ENCODE results near the gene USP36.
"Not testable (repeated sequence)": the region's sequence is repeated elsewhere in the genome, so short reads cannot be mapped to it uniquely, and the experiment has no call there.

USP36 gene

GRCh38 chr17:78785011-78785662 lies 55.5 kb downstream of the USP36 start:
- H3K4me3 Mint-ChIP-seq, result no peak overlapping the region
- H3K27ac Mint-ChIP-seq, result no peak overlapping the region
- H3K4me1 Mint-ChIP-seq, result peaks cover 19% of the 10 kb centered on the region

GRCh38 chr17:78784352-78784751 lies 56.3 kb downstream of the USP36 start:
- H3K27ac Mint-ChIP-seq, result peak overlapping the region; percentile 89
- H3K4me3 Mint-ChIP-seq, result peak overlapping the region; percentile 44
- peaks cover 27% of the 10 kb centered on the region for H3K4me1 Mint-ChIP-seq

More at GRCh38 chr17:78785011-78785662, 55.5 kb downstream of the USP36 start:
- Mint-ChIP-seq H3K9me3 (no peaks in the 10 kb centered on the region), H3K27me3 (no peaks in the 10 kb centered on the region), H3K36me3 (peaks cover 12% of the 10 kb centered on the region)
- no peak for ATAC-seq

GRCh38 chr17:78783711-78784324 lies 56.8 kb downstream of the USP36 start:
- ATAC-seq, result no peak
- H3K27ac Mint-ChIP-seq, result peak overlapping the region; percentile 89
- H3K4me3 Mint-ChIP-seq, result peak overlapping the region; percentile 44

More at GRCh38 chr17:78784352-78784751, 56.3 kb downstream of the USP36 start:
- no peaks in the 10 kb centered on the region for H3K27me3 Mint-ChIP-seq
- H3K36me3 Mint-ChIP-seq, result peaks cover 20% of the 10 kb centered on the region
- no peak for ATAC-seq
- H3K9me3 Mint-ChIP-seq, result no peaks in the 10 kb centered on the region

GRCh38 chr17:78781893-78782304 lies 58.7 kb downstream of the USP36 start, which contains the start of gene CYTH1:
CYTH1 (minus strand) TSS chr17:78782273; CDS start chr17:78782223, 50 bp downstream.
- H3K27me3 Mint-ChIP-seq, result no peaks in the 10 kb centered on the region
- no peaks in the 10 kb centered on the region for H3K9me3 Mint-ChIP-seq
- peaks cover 13% of the 10 kb centered on the region for H3K36me3 Mint-ChIP-seq
- ATAC-seq, result no peak
- H3K4me3 Mint-ChIP-seq, result peak within 1 kb of the TSS; percentile 82
- peaks cover 44% of the 10 kb centered on the region for H3K4me1 Mint-ChIP-seq
- H3K27ac Mint-ChIP-seq, result peak within 1 kb of the TSS; percentile 89

More at GRCh38 chr17:78783711-78784324, 56.8 kb downstream of the USP36 start:
- peaks cover 25% of the 10 kb centered on the region for H3K36me3 Mint-ChIP-seq
- peaks cover 32% of the 10 kb centered on the region for H3K4me1 Mint-ChIP-seq
- no peaks in the 10 kb centered on the region for H3K27me3 Mint-ChIP-seq
- no peaks in the 10 kb centered on the region for H3K9me3 Mint-ChIP-seq

- peak; percentile 44 for ATAC-seq
- peak overlapping the region; percentile 82 for H3K4me3 Mint-ChIP-seq
- peaks cover 46% of the 10 kb centered on the region for H3K4me1 Mint-ChIP-seq
- peak overlapping the region; percentile 89 for H3K27ac Mint-ChIP-seq
- peaks cover 13% of the 10 kb centered on the region for H3K36me3 Mint-ChIP-seq
- H3K27me3 Mint-ChIP-seq, result no peaks in the 10 kb centered on the region
- no peaks in the 10 kb centered on the region for H3K9me3 Mint-ChIP-seq
Measured at GRCh38 chr17:78781104-78781892, 59.3 kb downstream of the USP36 start.

GRCh38 chr17:78780335-78780734 lies 60.3 kb downstream of the USP36 start:
- Mint-ChIP-seq H3K4me1 (peaks cover 56% of the 10 kb centered on the region), H3K27me3 (no peaks in the 10 kb centered on the region), H3K27ac (peak overlapping the region; percentile 89), H3K36me3 (peaks cover 13% of the 10 kb centered on the region), H3K9me3 (no peaks in the 10 kb centered on the region), H3K4me3 (peak overlapping the region; percentile 82)
- ATAC-seq, result no peak

- H3K4me1 Mint-ChIP-seq, result peaks cover 61% of the 10 kb centered on the region
- peak overlapping the region; percentile 89 for H3K27ac Mint-ChIP-seq
- H3K36me3 Mint-ChIP-seq, result peaks cover 13% of the 10 kb centered on the region
- H3K27me3 Mint-ChIP-seq, result no peaks in the 10 kb centered on the region
- peak overlapping the region; percentile 82 for H3K4me3 Mint-ChIP-seq
- H3K9me3 Mint-ChIP-seq, result no peaks in the 10 kb centered on the region
- ATAC-seq, result peak; percentile 52
Measured at GRCh38 chr17:78779850-78780249, 60.8 kb downstream of the USP36 start.

- not testable (repeated sequence) for H3K9me3 Mint-ChIP-seq, ATAC-seq, H3K27me3 Mint-ChIP-seq
- Mint-ChIP-seq H3K36me3 (peaks cover 13% of the 10 kb centered on the region), H3K27ac (peak overlapping the region; percentile 89), H3K4me3 (peak overlapping the region; percentile 82), H3K4me1 (peaks cover 67% of the 10 kb centered on the region)
Measured at GRCh38 chr17:78779286-78779651, 61.3 kb downstream of the USP36 start.

GRCh38 chr17:78777881-78778280 lies 62.7 kb downstream of the USP36 start:
- H3K4me1 Mint-ChIP-seq, result peaks cover 55% of the 10 kb centered on the region
- peaks cover 13% of the 10 kb centered on the region for H3K36me3 Mint-ChIP-seq
- peak overlapping the region; percentile 89 for H3K27ac Mint-ChIP-seq
- peak overlapping the region; percentile 69 for H3K4me3 Mint-ChIP-seq
- H3K27me3 Mint-ChIP-seq, result no peaks in the 10 kb centered on the region
- no peaks in the 10 kb centered on the region for H3K9me3 Mint-ChIP-seq
- no peak for ATAC-seq

GRCh38 chr17:78774956-78775571 lies 65.5 kb downstream of the USP36 start:
- Mint-ChIP-seq H3K9me3 (no peaks in the 10 kb centered on the region), H3K4me1 (peaks cover 70% of the 10 kb centered on the region), H3K27ac (peak overlapping the region; percentile 90), H3K36me3 (peaks cover 21% of the 10 kb centered on the region), H3K27me3 (no peaks in the 10 kb centered on the region), H3K4me3 (peak overlapping the region; percentile 79)
- ATAC-seq, result peak; percentile 77

GRCh38 chr17:78774453-78774852 lies 66.2 kb downstream of the USP36 start:
- ATAC-seq, result no peak
- H3K27ac Mint-ChIP-seq, result peak overlapping the region; percentile 90

GRCh38 chr17:78771758-78772382 lies 68.7 kb downstream of the USP36 start:
- peak overlapping the region; percentile 55 for H3K4me3 Mint-ChIP-seq
- H3K9me3 Mint-ChIP-seq, result no peaks in the 10 kb centered on the region
- ATAC-seq, result peak; percentile 79
- no peaks in the 10 kb centered on the region for H3K27me3 Mint-ChIP-seq
- H3K27ac Mint-ChIP-seq, result peak overlapping the region; percentile 90
- H3K36me3 Mint-ChIP-seq, result peaks cover 9% of the 10 kb centered on the region
- peaks cover 46% of the 10 kb centered on the region for H3K4me1 Mint-ChIP-seq

More at GRCh38 chr17:78774453-78774852, 66.2 kb downstream of the USP36 start:
- no peaks in the 10 kb centered on the region for H3K9me3 Mint-ChIP-seq
- H3K4me1 Mint-ChIP-seq, result peaks cover 64% of the 10 kb centered on the region
- H3K4me3 Mint-ChIP-seq, result peak overlapping the region; percentile 79
- H3K27me3 Mint-ChIP-seq, result no peaks in the 10 kb centered on the region
- peaks cover 15% of the 10 kb centered on the region for H3K36me3 Mint-ChIP-seq

- H3K27ac Mint-ChIP-seq, result no peak overlapping the region
- H3K9me3 Mint-ChIP-seq, result no peaks in the 10 kb centered on the region
- H3K4me3 Mint-ChIP-seq, result no peak overlapping the region
- H3K27me3 Mint-ChIP-seq, result no peaks in the 10 kb centered on the region
- ATAC-seq, result no peak
- H3K4me1 Mint-ChIP-seq, result peaks cover 32% of the 10 kb centered on the region
- H3K36me3 Mint-ChIP-seq, result peaks cover 16% of the 10 kb centered on the region
Measured at GRCh38 chr17:78769196-78769773, 71.3 kb downstream of the USP36 start.

GRCh38 chr17:78767806-78768205 lies 72.8 kb downstream of the USP36 start:
- peaks cover 16% of the 10 kb centered on the region for H3K36me3 Mint-ChIP-seq
- H3K9me3 Mint-ChIP-seq, result no peaks in the 10 kb centered on the region
- no peaks in the 10 kb centered on the region for H3K27me3 Mint-ChIP-seq
- no peak overlapping the region for H3K27ac Mint-ChIP-seq
- no peak for ATAC-seq
- no peak overlapping the region for H3K4me3 Mint-ChIP-seq
- H3K4me1 Mint-ChIP-seq, result peaks cover 34% of the 10 kb centered on the region

Measured in stimulated activated memory B cell treated with anti-CD40 and anti-IgM and Interleukin-4, amounts not matched to agents 10 μg/mL and 1 μg/mL and 100 μg/mL, for 72 hours (primary cell).